Measurements from ENCODE around the gene KIFAP3. TPM values are rescaled to one million over a fixed set of nuclear protein-coding genes. Genes with fewer than 3 reads are reported as not detected.
"Not testable (repeated sequence)": the region's sequence is repeated elsewhere in the genome, so short reads cannot be mapped to it uniquely, and the experiment has no call there.

The KIFAP3 gene
- 13.3 TPM for polyA plus RNA-seq (2012; ENCODE audit: insufficient read depth, insufficient read length, low read depth)

DNA sequence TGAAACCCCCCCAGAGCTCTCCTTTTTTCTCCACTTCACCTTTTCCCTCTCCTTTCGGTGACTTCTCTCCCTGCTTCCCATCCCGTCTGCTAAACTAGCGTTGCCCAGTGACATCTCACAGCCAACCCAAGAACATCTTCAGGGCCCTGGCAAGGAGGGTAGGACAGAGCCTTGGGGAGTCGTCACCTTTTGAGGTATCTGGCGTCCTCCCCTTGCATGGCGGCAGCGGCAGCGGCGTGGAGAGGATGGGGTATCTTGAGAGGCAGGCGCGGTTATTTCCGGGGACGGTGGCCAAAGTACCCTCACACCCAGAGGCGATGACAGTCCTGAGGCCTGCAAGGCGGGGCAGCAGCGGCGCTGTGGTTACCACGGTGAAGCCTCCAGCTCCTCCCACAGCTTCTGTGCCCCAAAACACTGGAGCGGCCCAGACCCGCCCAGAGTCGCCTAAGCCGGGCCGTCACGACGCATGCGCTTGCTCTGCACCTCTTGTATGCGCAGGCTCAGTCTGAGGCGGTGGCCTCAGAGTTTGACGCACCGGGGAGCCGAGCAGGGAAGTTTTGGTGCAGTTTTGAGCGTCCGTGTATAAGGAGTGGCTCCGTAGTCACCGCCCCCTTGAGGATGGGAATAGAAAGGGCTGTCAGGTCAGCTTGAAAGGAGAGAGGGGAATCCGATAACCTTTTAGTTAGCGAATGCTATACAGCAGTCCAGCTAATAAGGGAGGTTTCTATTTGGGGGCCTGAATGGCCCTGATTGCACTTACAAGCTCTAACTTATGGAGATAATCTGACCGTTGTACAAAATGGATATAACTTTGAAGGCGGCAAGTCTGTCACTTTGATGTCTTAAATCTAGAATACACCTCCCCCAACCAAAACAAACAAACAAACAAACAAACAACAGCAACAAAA, at the start of gene KIFAP3:
Gene KIFAP3, minus strand, starts transcription at position 446 of the 908 bp plus-strand sequence. Its CDS starts 228 bp downstream, at position 218.
- Histone ChIP-seq H3K9me3 (no peaks in the 10 kb centered on the region), H3K4me3 (ENCODE audit: low read depth, low read length) (peak within 1 kb of the TSS; percentile 94), H3K36me3 (no peaks in the 10 kb centered on the region), H3K4me1 (no peaks in the 10 kb centered on the region), H3K27me3 (no peaks in the 10 kb centered on the region)
- TF ChIP-seq, protein P1, sequence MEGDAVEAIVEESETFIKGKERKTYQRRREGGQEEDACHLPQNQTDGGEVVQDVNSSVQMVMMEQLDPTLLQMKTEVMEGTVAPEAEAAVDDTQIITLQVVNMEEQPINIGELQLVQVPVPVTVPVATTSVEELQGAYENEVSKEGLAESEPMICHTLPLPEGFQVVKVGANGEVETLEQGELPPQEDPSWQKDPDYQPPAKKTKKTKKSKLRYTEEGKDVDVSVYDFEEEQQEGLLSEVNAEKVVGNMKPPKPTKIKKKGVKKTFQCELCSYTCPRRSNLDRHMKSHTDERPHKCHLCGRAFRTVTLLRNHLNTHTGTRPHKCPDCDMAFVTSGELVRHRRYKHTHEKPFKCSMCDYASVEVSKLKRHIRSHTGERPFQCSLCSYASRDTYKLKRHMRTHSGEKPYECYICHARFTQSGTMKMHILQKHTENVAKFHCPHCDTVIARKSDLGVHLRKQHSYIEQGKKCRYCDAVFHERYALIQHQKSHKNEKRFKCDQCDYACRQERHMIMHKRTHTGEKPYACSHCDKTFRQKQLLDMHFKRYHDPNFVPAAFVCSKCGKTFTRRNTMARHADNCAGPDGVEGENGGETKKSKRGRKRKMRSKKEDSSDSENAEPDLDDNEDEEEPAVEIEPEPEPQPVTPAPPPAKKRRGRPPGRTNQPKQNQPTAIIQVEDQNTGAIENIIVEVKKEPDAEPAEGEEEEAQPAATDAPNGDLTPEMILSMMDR (IDR thresholded peaks at IDR 0.05; ENCODE audit: low read depth, low read length): peak; percentile 71
- peak; percentile 96 for DNase-seq

DNA sequence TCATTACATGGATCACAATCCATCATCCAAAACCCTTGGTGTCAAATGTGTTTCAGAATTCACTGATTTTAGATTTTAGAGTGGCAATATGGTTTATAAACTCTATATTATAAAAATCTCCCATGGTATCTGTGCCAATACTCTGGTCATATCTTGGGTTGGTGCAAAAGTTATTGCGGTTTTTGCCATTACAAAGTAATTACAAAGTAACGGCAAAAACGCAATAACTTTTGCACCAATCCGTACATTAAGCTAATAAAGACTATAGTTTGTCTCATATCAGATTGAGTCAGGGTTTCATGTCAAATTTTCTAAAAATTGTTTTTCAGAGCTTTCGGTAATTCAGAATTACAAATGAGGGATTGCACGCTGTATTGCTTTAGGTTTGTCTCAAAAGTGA, 47.9 kb upstream of the KIFAP3 start:
- Histone ChIP-seq H3K4me1 (no peaks in the 10 kb centered on the region), H3K9me3 (no peaks in the 10 kb centered on the region), H3K36me3 (no peaks in the 10 kb centered on the region), H3K4me3 (ENCODE audit: low read depth, low read length) (no peak overlapping the region), H3K27me3 (no peaks in the 10 kb centered on the region)
- TF ChIP-seq, protein P1 (IDR thresholded peaks at IDR 0.05; ENCODE audit: low read depth, low read length): no peak
- no peak for DNase-seq

DNA sequence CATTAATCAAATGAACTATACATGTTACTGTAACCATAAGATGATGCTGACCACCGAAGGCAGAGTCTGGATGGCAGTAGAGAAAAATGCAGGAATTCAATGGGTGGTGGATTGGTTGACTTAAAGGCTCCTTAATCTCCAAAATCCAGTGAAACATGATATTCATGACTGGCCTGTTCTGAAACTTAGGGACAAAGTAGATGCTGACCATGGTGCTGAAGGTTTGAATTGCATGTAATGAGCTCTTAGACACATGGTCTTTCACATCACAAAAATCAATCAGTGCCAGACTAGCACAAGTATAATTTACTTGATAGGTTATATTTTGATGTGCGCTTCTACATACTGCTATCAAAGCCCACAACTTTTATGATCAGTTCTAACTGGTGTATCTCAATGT, 40.4 kb upstream of the KIFAP3 start:
- no peaks in the 10 kb centered on the region for H3K9me3 ChIP-seq
- DNase-seq: no peak
- no peaks in the 10 kb centered on the region for H3K4me1 ChIP-seq
- H3K36me3 ChIP-seq: no peaks in the 10 kb centered on the region
- no peaks in the 10 kb centered on the region for H3K27me3 ChIP-seq
- TF ChIP-seq, protein P1 (IDR thresholded peaks at IDR 0.05; ENCODE audit: low read depth, low read length): no peak
- no peak overlapping the region for H3K4me3 ChIP-seq (ENCODE audit: low read depth, low read length)

- not testable (repeated sequence) for H3K27me3 ChIP-seq; H3K4me3 ChIP-seq (ENCODE audit: low read depth, low read length); H3K4me1 ChIP-seq; H3K36me3 ChIP-seq; DNase-seq; H3K9me3 ChIP-seq
Measured at GRCh38 chr1:170113140-170113539, 38.6 kb upstream of the KIFAP3 start.

GRCh38 chr1:170097449-170097948, 23.0 kb upstream of the KIFAP3 start:
- TF ChIP-seq, protein P1 (IDR thresholded peaks at IDR 0.05; ENCODE audit: low read depth, low read length): no peak
- Histone ChIP-seq H3K27me3 (no peaks in the 10 kb centered on the region), H3K36me3 (no peaks in the 10 kb centered on the region), H3K9me3 (no peaks in the 10 kb centered on the region), H3K4me1 (no peaks in the 10 kb centered on the region), H3K4me3 (ENCODE audit: low read depth, low read length) (no peak overlapping the region)
- no peak for DNase-seq

- Histone ChIP-seq H3K27me3 (no peaks in the 10 kb centered on the region), H3K4me1 (no peaks in the 10 kb centered on the region), H3K4me3 (ENCODE audit: low read depth, low read length) (no peak overlapping the region), H3K36me3 (no peaks in the 10 kb centered on the region), H3K9me3 (no peaks in the 10 kb centered on the region)
- DNase-seq: no peak
- TF ChIP-seq, protein P1 (IDR thresholded peaks at IDR 0.05; ENCODE audit: low read depth, low read length): no peak
Measured at GRCh38 chr1:170096806-170097340, 22.4 kb upstream of the KIFAP3 start.
